HepG2 (cell line): Measurements from ENCODE around the gene FERMT2. TPM values are rescaled to one million over a fixed set of nuclear protein-coding genes. Genes with fewer than 3 reads are reported as not detected.

Experiments used
- ATAC-seq: fragments of 200-7000 bp; cut with Tn5 transposase; 3 replicates; pipeline ENCODE4 v1.9.1; 2020; ENCODE audit warnings: mild to moderate bottlenecking, moderate library complexity
- BruUV-seq: library from RNA; stranded (reverse); fragments of 400-500 nt; replicated peaks from 2 replicates; lab custom pipeline; 2021; lab: Mats Ljungman, UMichigan
- CTCF ChIA-PET: fragments of 300-600 bp; formaldehyde crosslinking; extraction: SDS; loops from one replicate; lab custom pipeline; 2021; ENCODE audit warnings: low total read pairs, inconsistent platforms, low intra/inter-chr PET ratio; lab: Yijun Ruan, JAX
- POLR2A ChIA-PET: fragments of 350-600 bp; sonication (Branson Sonifier 250); formaldehyde crosslinking; loops from one replicate; lab custom pipeline; 2020; ENCODE audit warnings: antibody characterized with exemption, inconsistent platforms; lab: Yijun Ruan, JAX
- DNase-seq: peaks from one replicate; pipeline ENCODE4 v3.0.0-alpha.2; 2015; ENCODE audit warnings: low spot score
- FAIRE-seq: peaks from 3 replicates; lab custom pipeline; 2011; peaks lifted over from hg19 to GRCh38; lab: Jason Lieb, UNC
- H2AFZ ChIP-seq: one replicate; pipeline ENCODE4 v1.6.1; 2011; ENCODE audit warnings: low read length, inconsistent platforms
- H3K27ac ChIP-seq: fragments of 300-600 bp; 3 replicates; pipeline ENCODE4 v1.8.0; 2011; ENCODE audit warnings: mixed run types, mild to moderate bottlenecking, mixed read lengths, low read length, inconsistent platforms; ENCODE audit not compliant: insufficient read depth; ENCODE audit errors: extremely low read length
- H3K27me3 ChIP-seq, 2 experiments: fragments of 200-600 bp in 1 of 2; 2 replicates in 1 of 2; 3 replicates in 1 of 2; pipeline versions ENCODE4 v1.6.0 to v1.8.0; 2011; ENCODE audit warnings: low read length in 2 of 2, mild to moderate bottlenecking in 2 of 2, moderate library complexity in 2 of 2, inconsistent platforms in 1 of 2; ENCODE audit not compliant: insufficient read depth in 2 of 2, control insufficient read depth in 1 of 2
- H3K36me3 ChIP-seq, 2 experiments: fragments of 200-600 bp in 1 of 2; replicated peaks in 1 of 2; 2 replicates in 1 of 2; 3 replicates in 1 of 2; pipeline versions ENCODE4 v1.5.1 to v1.8.0; 2011; ENCODE audit warnings: low read length in 2 of 2, inconsistent platforms in 1 of 2; ENCODE audit not compliant: insufficient read depth in 2 of 2, control insufficient read depth in 1 of 2
- H3K4me1 ChIP-seq: 2 replicates; pipeline ENCODE4 v1.5.1; 2012; ENCODE audit warnings: low read length, inconsistent platforms; ENCODE audit not compliant: insufficient read depth
- H3K4me2 ChIP-seq: 2 replicates; pipeline ENCODE4 v1.6.0; 2011; ENCODE audit warnings: low read depth, low read length, inconsistent platforms
- H3K4me3 ChIP-seq, 3 experiments: fragments of 200-600 bp in 1 of 3; sonication (generic), shearing (Covaris generic) in 1 of 3; replicated peaks in 1 of 3; 2 replicates each; pipeline ENCODE4 v1.5.1; 2011 to 2016; ENCODE audit warnings: low read length in 3 of 3, inconsistent platforms in 2 of 3, low read depth in 2 of 3, mild to moderate bottlenecking in 2 of 3, control low read depth in 1 of 3, mixed read lengths in 1 of 3; ENCODE audit not compliant: insufficient read depth in 1 of 3
- H3K79me2 ChIP-seq: one replicate; pipeline ENCODE4 v1.6.1; 2011; ENCODE audit warnings: low read length, inconsistent platforms; ENCODE audit not compliant: insufficient read depth
- H3K9ac ChIP-seq: 2 replicates; pipeline ENCODE4 v1.6.0; 2011; ENCODE audit warnings: mild to moderate bottlenecking, low read depth, low read length, inconsistent platforms; ENCODE audit not compliant: insufficient read depth
- H3K9me3 ChIP-seq: 2 replicates; pipeline ENCODE4 v1.5.1; 2012; ENCODE audit warnings: mild to moderate bottlenecking, low read length
- H4K20me1 ChIP-seq: 2 replicates; pipeline ENCODE4 v1.6.0; 2011; ENCODE audit warnings: inconsistent platforms, mild to moderate bottlenecking, low read length, moderate library complexity; ENCODE audit not compliant: insufficient read depth
- BCL6 ChIP-seq: IDR thresholded peaks from 2 replicates; pipeline ENCODE4 v1.6.1; 2016; ENCODE audit warnings: missing genetic modification reagents, missing compliant biosample characterization
- CREM ChIP-seq, 2 experiments: sonication (generic) in 1 of 2; formaldehyde crosslinking in 1 of 2; IDR thresholded peaks; 2 replicates each; pipeline versions ENCODE4 v1.4.0 to v1.6.1; 2016 to 2020; ENCODE audit warnings: antibody characterized with exemption in 1 of 2, mild to moderate bottlenecking in 1 of 2, missing genetic modification reagents in 1 of 2
- EHMT2 ChIP-seq: fragments of 200-600 bp; sonication (generic); IDR thresholded peaks from 2 replicates; pipeline ENCODE4 v1.7.0; 2017; ENCODE audit warnings: antibody characterized with exemption, low read depth, low read length, borderline replicate concordance
- ETV5 ChIP-seq: IDR thresholded peaks from 2 replicates; pipeline ENCODE4 v1.6.1; 2018; ENCODE audit warnings: missing biosample characterization, missing genetic modification reagents, inconsistent platforms, borderline replicate concordance
- FIP1L1 ChIP-seq: fragments of 200-400 bp; formaldehyde crosslinking; IDR thresholded peaks from 2 replicates; pipeline ENCODE4 v1.6.1; 2018; ENCODE audit warnings: low read depth, mild to moderate bottlenecking, low read length, moderate library complexity, borderline replicate concordance; ENCODE audit not compliant: insufficient read depth
- GATAD2A ChIP-seq: IDR thresholded peaks from 2 replicates; pipeline ENCODE4 v1.6.1; 2016
- HMGA1 ChIP-seq: sonication (generic); formaldehyde crosslinking; conservative IDR thresholded peaks from 2 replicates; pipeline ENCODE4 v1.4.0; 2020; ENCODE audit warnings: missing genetic modification reagents
- KLF16 ChIP-seq, 2 experiments: sonication (generic) in 1 of 2; formaldehyde crosslinking in 1 of 2; IDR thresholded peaks; 2 replicates each; pipeline versions ENCODE4 v1.6.1 to v1.8.0; 2016 to 2023; ENCODE audit warnings: missing genetic modification reagents in 2 of 2, missing compliant biosample characterization in 1 of 2
- MTA3 ChIP-seq: sonication (generic); formaldehyde crosslinking; IDR thresholded peaks from 2 replicates; pipeline ENCODE4 v1.4.0; 2020; ENCODE audit warnings: missing genetic modification reagents
- NCOA2 ChIP-seq: sonication (generic); formaldehyde crosslinking; IDR thresholded peaks from 2 replicates; pipeline ENCODE4 v1.8.0; 2022; ENCODE audit warnings: inconsistent platforms
- RARA ChIP-seq: IDR thresholded peaks from 2 replicates; pipeline ENCODE4 v1.6.1; 2016; ENCODE audit warnings: missing genetic modification reagents, missing compliant biosample characterization
- SAFB2 ChIP-seq: sonication (generic); formaldehyde crosslinking; IDR thresholded peaks from 2 replicates; pipeline ENCODE4 v1.5.1; 2020; ENCODE audit warnings: missing genetic modification reagents, low read depth, mild to moderate bottlenecking, borderline replicate concordance
- TGIF2 ChIP-seq: IDR thresholded peaks from 2 replicates; pipeline ENCODE4 v1.6.1; 2016; ENCODE audit warnings: control low read depth, missing compliant biosample characterization
- ZMYM4 ChIP-seq: sonication (generic); formaldehyde crosslinking; IDR thresholded peaks from 2 replicates; pipeline ENCODE4 v1.8.1; 2023; ENCODE audit warnings: mild to moderate bottlenecking, missing genetic modification reagents
- ZNF567 ChIP-seq: sonication (generic); formaldehyde crosslinking; IDR thresholded peaks from 2 replicates; pipeline ENCODE4 v1.8.1; 2023; ENCODE audit warnings: mild to moderate bottlenecking, missing genetic modification reagents, borderline replicate concordance
- WGBS: methylation state at CpG from one replicate; pipeline ENCODE4 v1.1.6; 2017; ENCODE audit warnings: low lambda C conversion rate; 5-methylcytosine and 5-hydroxymethylcytosine counted together
- in situ Hi-C: cut with HindIII; loops from 2 replicates; pipeline ENCODE4 v1.10.0; 2017; ENCODE audit warnings: low pct_unique_long_range_greater_than_20kb; ENCODE audit not compliant: extremely low pct_ligation_motif_present
- intact Hi-C: fragments of 100-400 bp; cut with micrococcal nuclease; formaldehyde crosslinking; loops from one replicate; pipeline ENCODE4 v1.10.0; 2022; ENCODE audit not compliant: unreplicated experiment
- polyA plus RNA-seq, 8 experiments: library from polyadenylated mRNA; depleted of rRNA in 3 of 8; stranded (reverse) in 7 of 8; unstranded in 1 of 8; fragments of >200 nt; fragmentation: Illumina TruSeq in 4 of 8; extraction: Trizol in 4 of 8; gene quantifications; 2 replicates each; pipeline versions ENCODE4 v1.2.1 to v1.2.3, GENCODE V29; 2011 to 2016; ENCODE audit warnings: low read depth in 4 of 8, missing spikeins in 1 of 8, mixed read lengths in 1 of 8; ENCODE audit not compliant: insufficient read depth in 1 of 8
- total RNA-seq, 5 experiments: library from RNA; depleted of rRNA; stranded (reverse); fragments of >200 nt; fragmentation: Illumina TruSeq; extraction: Trizol; gene quantifications; 2 replicates each; pipeline ENCODE4 v1.2.3, GENCODE V29; 2016; ENCODE audit warnings: low read depth in 1 of 5
- TF ChIP-seq, protein P1 (sequence below): sonication (generic); formaldehyde crosslinking; IDR thresholded peaks from 2 replicates; pipeline ENCODE4 v1.9.0; 2022; ENCODE audit warnings: missing genetic modification reagents, mild to moderate bottlenecking, borderline replicate concordance
- TF ChIP-seq, protein P2 (sequence below): sonication (generic); formaldehyde crosslinking; IDR thresholded peaks from 2 replicates; pipeline ENCODE4 v1.4.0; 2020; ENCODE audit warnings: missing genetic modification reagents, borderline replicate concordance

Gene FERMT2
- total and polyA plus RNA-seq, 2 of the 13 experiments (the other 11 are each of a cell fraction or from before 2014, with no cell fraction given), result 36.2 to 60.4 TPM

DNA sequence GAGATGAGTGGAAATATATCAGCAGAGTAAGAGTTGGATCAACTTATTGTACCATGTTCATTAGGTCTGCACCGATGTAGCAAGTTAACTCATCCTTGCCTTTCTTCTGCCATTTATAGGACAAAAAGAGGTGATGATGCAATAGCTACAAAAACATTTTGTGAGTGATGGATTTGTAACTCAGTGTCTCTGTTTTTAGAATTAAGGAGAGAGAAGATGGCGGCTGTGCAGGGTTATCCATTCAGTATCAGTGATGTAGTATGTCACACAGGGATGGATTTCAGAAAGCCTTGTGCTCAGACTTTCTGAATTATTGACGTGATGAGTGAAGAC lies 97.4 kb downstream of the FERMT2 start (continued):
- TF ChIP-seq, protein P1, sequence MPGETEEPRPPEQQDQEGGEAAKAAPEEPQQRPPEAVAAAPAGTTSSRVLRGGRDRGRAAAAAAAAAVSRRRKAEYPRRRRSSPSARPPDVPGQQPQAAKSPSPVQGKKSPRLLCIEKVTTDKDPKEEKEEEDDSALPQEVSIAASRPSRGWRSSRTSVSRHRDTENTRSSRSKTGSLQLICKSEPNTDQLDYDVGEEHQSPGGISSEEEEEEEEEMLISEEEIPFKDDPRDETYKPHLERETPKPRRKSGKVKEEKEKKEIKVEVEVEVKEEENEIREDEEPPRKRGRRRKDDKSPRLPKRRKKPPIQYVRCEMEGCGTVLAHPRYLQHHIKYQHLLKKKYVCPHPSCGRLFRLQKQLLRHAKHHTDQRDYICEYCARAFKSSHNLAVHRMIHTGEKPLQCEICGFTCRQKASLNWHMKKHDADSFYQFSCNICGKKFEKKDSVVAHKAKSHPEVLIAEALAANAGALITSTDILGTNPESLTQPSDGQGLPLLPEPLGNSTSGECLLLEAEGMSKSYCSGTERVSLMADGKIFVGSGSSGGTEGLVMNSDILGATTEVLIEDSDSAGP (CRISPR knock-in tag), result no peak
- no peak for TF ChIP-seq MTA3 (CRISPR knock-in tag)
- TF ChIP-seq EHMT2, result no peak

DNA sequence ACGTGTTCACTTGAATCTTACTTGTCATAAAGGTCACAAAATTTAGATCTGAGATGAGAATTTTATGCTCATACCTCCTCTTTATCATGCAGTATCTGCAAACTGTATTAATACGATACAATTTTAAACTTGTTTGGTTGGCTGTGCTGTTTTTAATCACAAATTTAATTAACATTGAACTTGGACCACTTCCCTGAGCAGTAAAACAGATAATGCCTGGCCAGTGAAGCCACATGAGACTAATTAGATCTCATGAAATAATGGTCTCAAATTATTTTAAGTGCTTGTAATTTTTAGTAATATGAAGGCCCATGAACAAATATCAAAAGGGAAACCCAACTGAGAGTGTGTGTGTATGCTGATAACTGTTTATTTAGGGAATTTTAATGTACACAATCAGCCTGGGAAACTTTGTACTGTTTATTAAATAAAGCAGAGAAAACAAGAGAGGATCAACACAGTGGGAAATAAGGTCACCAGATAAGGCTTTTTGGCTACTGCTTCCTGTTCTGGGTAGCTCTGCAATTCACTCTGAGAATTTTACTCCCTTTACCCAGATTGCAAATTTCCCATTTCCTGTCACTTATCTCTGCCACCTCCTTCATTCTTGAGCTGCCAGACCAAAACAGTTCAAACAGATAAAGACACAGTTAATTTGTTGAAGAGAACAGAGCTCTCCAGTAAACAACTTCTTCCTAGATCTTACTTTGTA lies 97.9 kb downstream of the FERMT2 start:
- CTCF ChIA-PET, result no interaction called here
- WGBS, result 28% methylated on average over 2 of the region's 2 CpGs
- Histone ChIP-seq H3K36me3 (no peaks in the 10 kb centered on the region; a peak in 1 of 5 replicates), H3K27me3 (no peaks in the 10 kb centered on the region), H3K4me2 (peak overlapping the region; percentile 49), H2AFZ (no peak overlapping the region), H4K20me1 (no peaks in the 10 kb centered on the region), H3K9me3 (no peaks in the 10 kb centered on the region), H3K9ac (no peak overlapping the region; the same call in 1 of the 2 replicates), H3K27ac (peak overlapping the region; percentile 65), H3K4me1 (peaks cover 67% of the 10 kb centered on the region), H3K4me3 (no peak overlapping the region; a peak in 1 of 6 replicates), H3K79me2 (no peaks in the 10 kb centered on the region)
- intact Hi-C loops, result no loop called here
- in situ Hi-C loops, result no loop called here
- FAIRE-seq (peak; percentile 60), DNase-seq (peak; percentile 64), ATAC-seq (peak; percentile 84)
- POLR2A ChIA-PET, result interaction anchor here (0.9 to 1.1 kb wide), 2 partner anchors 16 to 98 kb away, joined by 3 read pairs; partner anchors contain the start of gene FERMT2
- BruUV-seq, result no TSS peak
- TF ChIP-seq FIP1L1 (no peak), ZMYM4 (CRISPR knock-in tag) (no peak), GATAD2A (CRISPR knock-in tag) (peak; percentile 79), SAFB2 (CRISPR knock-in tag) (no peak), ZNF567 (CRISPR knock-in tag) (no peak), KLF16 (CRISPR knock-in tag; IDR thresholded peaks at IDR 0.05) (peak in 1 of 2 experiments; percentile 41; a peak in 1 of 4 replicates), BCL6 (CRISPR knock-in tag) (0 out of 2 replicates have a peak, but pooled peaks have one; percentile 40), ETV5 (CRISPR knock-in tag) (peak; percentile 80; the same call in 1 of the 2 replicates), NCOA2 (CRISPR knock-in tag) (peak; percentile 74), HMGA1 (CRISPR knock-in tag) (no peak), CREM (IDR thresholded peaks at IDR 0.05) (peak; percentile 60; the same call in 1 of the 2 replicates), CREM (CRISPR knock-in tag; IDR thresholded peaks at IDR 0.05) (no peak), TGIF2 (CRISPR knock-in tag) (no peak), RARA (CRISPR knock-in tag) (peak; percentile 79)
- TF ChIP-seq, protein P2, sequence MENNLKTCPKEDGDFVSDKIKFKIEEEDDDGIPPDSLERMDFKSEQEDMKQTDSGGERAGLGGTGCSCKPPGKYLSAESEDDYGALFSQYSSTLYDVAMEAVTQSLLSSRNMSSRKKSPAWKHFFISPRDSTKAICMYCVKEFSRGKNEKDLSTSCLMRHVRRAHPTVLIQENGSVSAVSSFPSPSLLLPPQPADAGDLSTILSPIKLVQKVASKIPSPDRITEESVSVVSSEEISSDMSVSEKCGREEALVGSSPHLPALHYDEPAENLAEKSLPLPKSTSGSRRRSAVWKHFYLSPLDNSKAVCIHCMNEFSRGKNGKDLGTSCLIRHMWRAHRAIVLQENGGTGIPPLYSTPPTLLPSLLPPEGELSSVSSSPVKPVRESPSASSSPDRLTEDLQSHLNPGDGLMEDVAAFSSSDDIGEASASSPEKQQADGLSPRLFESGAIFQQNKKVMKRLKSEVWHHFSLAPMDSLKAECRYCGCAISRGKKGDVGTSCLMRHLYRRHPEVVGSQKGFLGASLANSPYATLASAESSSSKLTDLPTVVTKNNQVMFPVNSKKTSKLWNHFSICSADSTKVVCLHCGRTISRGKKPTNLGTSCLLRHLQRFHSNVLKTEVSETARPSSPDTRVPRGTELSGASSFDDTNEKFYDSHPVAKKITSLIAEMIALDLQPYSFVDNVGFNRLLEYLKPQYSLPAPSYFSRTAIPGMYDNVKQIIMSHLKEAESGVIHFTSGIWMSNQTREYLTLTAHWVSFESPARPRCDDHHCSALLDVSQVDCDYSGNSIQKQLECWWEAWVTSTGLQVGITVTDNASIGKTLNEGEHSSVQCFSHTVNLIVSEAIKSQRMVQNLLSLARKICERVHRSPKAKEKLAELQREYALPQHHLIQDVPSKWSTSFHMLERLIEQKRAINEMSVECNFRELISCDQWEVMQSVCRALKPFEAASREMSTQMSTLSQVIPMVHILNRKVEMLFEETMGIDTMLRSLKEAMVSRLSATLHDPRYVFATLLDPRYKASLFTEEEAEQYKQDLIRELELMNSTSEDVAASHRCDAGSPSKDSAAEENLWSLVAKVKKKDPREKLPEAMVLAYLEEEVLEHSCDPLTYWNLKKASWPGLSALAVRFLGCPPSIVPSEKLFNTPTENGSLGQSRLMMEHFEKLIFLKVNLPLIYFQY, result 0 out of 2 replicates have a peak, but pooled peaks have one; percentile 10
